Measurements from ENCODE around the gene SV2A.

DNA sequence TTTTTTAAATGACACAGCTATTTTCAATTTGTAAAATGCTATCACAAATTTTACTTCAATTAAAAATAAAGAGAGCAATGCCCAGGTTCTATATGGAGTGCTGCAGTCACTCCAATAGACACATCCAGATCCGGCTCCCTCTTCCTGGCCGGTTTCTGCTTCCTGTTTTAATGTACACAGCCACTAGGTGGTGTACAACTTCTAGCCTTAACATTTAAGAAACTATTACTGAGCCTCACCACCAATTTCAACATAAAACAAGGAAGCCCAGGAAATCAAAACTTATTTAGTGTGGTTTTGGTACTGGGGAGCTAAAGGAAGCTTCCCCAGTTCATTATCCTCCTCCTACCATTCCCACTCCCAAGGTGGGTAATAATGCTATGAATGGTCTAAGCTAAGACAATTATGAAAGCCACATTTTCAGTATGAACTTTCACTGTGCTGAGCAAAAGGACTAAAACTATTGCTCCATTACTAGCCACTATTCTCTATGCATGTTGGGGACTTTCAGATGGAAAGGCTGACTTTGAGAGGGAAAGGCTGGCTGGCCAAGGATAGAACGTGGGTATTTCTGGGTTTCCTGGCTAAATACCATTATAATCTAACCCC lies 44.5 kb upstream of the SV2A start:
- no peak for TF ChIP-seq EZH2 (IDR thresholded peaks at IDR 0.05; ENCODE audit: borderline replicate concordance, insufficient read depth, low read depth, low read length, poor library complexity, severe bottlenecking)
- TF ChIP-seq, protein P1, sequence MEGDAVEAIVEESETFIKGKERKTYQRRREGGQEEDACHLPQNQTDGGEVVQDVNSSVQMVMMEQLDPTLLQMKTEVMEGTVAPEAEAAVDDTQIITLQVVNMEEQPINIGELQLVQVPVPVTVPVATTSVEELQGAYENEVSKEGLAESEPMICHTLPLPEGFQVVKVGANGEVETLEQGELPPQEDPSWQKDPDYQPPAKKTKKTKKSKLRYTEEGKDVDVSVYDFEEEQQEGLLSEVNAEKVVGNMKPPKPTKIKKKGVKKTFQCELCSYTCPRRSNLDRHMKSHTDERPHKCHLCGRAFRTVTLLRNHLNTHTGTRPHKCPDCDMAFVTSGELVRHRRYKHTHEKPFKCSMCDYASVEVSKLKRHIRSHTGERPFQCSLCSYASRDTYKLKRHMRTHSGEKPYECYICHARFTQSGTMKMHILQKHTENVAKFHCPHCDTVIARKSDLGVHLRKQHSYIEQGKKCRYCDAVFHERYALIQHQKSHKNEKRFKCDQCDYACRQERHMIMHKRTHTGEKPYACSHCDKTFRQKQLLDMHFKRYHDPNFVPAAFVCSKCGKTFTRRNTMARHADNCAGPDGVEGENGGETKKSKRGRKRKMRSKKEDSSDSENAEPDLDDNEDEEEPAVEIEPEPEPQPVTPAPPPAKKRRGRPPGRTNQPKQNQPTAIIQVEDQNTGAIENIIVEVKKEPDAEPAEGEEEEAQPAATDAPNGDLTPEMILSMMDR (IDR thresholded peaks at IDR 0.05) = peak; percentile 90

Measured in B cell (primary cell).